ENCODE results near the gene FSIP1. TPM values are rescaled to one million over a fixed set of nuclear protein-coding genes. Genes with fewer than 3 reads are reported as not detected.

Gene FSIP1
- total RNA-seq, 2 experiments from 2014 or later = 0.22 to 0.34 TPM

DNA sequence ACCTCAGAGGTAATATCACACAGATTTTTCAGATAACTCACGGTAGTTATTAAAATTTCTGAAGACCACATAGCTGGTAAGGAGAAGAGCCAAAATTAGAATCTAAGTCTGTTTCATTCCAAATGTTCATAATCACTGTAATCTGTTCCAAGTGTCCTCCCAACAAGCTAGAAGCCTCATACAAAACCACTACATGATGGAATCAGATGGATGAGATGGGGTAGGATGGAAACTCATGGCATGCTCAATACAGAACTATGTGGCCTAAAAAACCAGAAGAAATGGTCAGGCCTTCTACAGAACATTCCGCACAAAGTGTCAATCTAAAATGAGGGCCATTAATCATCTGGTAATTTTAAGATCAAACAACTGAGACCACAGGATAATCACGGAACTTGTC, 110.0 kb downstream of the FSIP1 start:
- Histone ChIP-seq H3K36me3 (ENCODE audit: insufficient read depth, low read length) (no peaks in the 10 kb centered on the region), H3K4me1 (ENCODE audit: insufficient read depth, low read length) (peaks cover 3% of the 10 kb centered on the region), H3K4me3 (ENCODE audit: low read length) (no peak overlapping the region), H3K27ac (ENCODE audit: low read depth in 1 of 2, low read length in 2 of 2) (no peak overlapping the region), H3K9me3 (ENCODE audit: control insufficient read depth in 1 of 2, insufficient read depth in 1 of 2, low read length in 2 of 2) (no peaks in the 10 kb centered on the region), H3K27me3 (ENCODE audit: control insufficient read depth in 1 of 2, insufficient read depth in 2 of 2, low read length in 2 of 2) (no peaks in the 10 kb centered on the region)
- Mint-ChIP-seq H3K9me3 (no peaks in the 10 kb centered on the region), H3K4me3 (no peak overlapping the region), H3K27ac (no peak overlapping the region), H3K4me1 (ENCODE audit: low read depth) (no peaks in the 10 kb centered on the region), H3K36me3 (ENCODE audit: low read depth) (no peaks in the 10 kb centered on the region), H3K27me3 (no peaks in the 10 kb centered on the region)
- ChIA-PET CTCF (interaction anchor here (0.8 kb wide), 1 partner anchor 8 kb away, joined by 3 read pairs; no protein-coding TSS in a partner anchor), POLR2A (no interaction called here)
- intact Hi-C loops (cut with DNase I, micrococcal nuclease) = no loop called here
- no peak for ATAC-seq (ENCODE audit: poor library complexity)
- no peak for DNase-seq
- TF ChIP-seq, protein P1, sequence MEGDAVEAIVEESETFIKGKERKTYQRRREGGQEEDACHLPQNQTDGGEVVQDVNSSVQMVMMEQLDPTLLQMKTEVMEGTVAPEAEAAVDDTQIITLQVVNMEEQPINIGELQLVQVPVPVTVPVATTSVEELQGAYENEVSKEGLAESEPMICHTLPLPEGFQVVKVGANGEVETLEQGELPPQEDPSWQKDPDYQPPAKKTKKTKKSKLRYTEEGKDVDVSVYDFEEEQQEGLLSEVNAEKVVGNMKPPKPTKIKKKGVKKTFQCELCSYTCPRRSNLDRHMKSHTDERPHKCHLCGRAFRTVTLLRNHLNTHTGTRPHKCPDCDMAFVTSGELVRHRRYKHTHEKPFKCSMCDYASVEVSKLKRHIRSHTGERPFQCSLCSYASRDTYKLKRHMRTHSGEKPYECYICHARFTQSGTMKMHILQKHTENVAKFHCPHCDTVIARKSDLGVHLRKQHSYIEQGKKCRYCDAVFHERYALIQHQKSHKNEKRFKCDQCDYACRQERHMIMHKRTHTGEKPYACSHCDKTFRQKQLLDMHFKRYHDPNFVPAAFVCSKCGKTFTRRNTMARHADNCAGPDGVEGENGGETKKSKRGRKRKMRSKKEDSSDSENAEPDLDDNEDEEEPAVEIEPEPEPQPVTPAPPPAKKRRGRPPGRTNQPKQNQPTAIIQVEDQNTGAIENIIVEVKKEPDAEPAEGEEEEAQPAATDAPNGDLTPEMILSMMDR (IDR thresholded peaks at IDR 0.05) = no peak

DNA sequence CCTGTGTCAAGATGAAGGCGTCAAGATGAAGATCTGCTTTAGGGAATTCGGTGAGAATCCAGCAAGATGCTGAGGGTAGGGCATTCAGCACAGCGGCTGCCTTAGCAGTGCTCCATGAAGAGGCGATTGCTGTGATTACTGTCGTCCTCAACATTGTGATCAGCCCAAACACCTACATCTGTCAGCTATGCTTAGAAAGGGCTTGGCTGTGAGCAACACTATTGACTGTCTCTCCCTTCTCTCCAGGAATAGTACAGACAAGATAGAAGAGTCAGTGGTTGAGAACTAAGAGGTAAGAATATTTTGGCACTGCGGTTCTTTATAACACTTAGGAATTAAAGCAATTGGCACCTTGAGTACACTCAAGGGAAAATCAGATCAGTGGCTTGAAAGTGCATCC, 110.5 kb downstream of the FSIP1 start:
- intact Hi-C loops (cut with DNase I, micrococcal nuclease) = no loop called here
- H3K4me1 ChIP-seq (ENCODE audit: insufficient read depth, low read length) = peaks cover 3% of the 10 kb centered on the region
- Mint-ChIP-seq H3K4me3 (no peak overlapping the region), H3K27me3 (no peaks in the 10 kb centered on the region), H3K9me3 (no peaks in the 10 kb centered on the region), H3K36me3 (ENCODE audit: low read depth) (no peaks in the 10 kb centered on the region), H3K27ac (no peak overlapping the region), H3K4me1 (ENCODE audit: low read depth) (no peaks in the 10 kb centered on the region)
- ATAC-seq (ENCODE audit: poor library complexity) (no peak), DNase-seq (no peak)
- H3K27ac ChIP-seq (ENCODE audit: low read depth in 1 of 2, low read length in 2 of 2) = no peak overlapping the region
- H3K27me3 ChIP-seq (ENCODE audit: control insufficient read depth in 1 of 2, insufficient read depth in 2 of 2, low read length in 2 of 2) = no peaks in the 10 kb centered on the region
- CTCF ChIA-PET = interaction anchor here (0.8 kb wide), 1 partner anchor 8 kb away, joined by 3 read pairs; no protein-coding TSS in a partner anchor
- no peaks in the 10 kb centered on the region for H3K36me3 ChIP-seq (ENCODE audit: insufficient read depth, low read length)
- H3K9me3 ChIP-seq (ENCODE audit: control insufficient read depth in 1 of 2, insufficient read depth in 1 of 2, low read length in 2 of 2) = no peaks in the 10 kb centered on the region
- no peak overlapping the region for H3K4me3 ChIP-seq (ENCODE audit: low read length)
- TF ChIP-seq, protein P1 (IDR thresholded peaks at IDR 0.05) = no peak
- POLR2A ChIA-PET = no interaction called here

DNA sequence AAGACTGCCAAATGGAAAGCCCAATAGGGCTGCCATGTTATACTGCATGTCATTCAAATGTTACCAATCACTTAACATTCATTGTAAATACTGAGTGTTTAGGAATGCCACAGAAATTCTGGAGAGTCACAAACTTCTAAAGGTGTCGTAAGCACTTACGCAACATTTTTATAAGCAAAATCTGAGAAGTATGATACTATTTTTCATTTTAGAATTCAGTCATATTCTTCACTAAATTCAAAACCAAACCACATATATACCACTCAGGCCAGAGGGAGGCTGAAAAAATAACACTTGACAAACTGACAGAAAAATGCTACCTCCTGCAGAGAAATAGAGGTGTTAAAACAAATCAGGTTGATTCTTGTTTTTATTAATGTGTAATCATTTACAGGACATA, 112.0 kb downstream of the FSIP1 start:
- no peak overlapping the region for H3K27ac Mint-ChIP-seq
- intact Hi-C loops (cut with DNase I, micrococcal nuclease) = no loop called here
- CTCF ChIA-PET = no interaction called here

More for the DNA sequence above, 112.0 kb downstream of the FSIP1 start:
- Histone ChIP-seq H3K27ac (ENCODE audit: low read depth in 1 of 2, low read length in 2 of 2) (no peak overlapping the region), H3K4me1 (ENCODE audit: insufficient read depth, low read length) (peaks cover 7% of the 10 kb centered on the region), H3K27me3 (ENCODE audit: control insufficient read depth in 1 of 2, insufficient read depth in 2 of 2, low read length in 2 of 2) (no peaks in the 10 kb centered on the region), H3K4me3 (ENCODE audit: low read length) (no peak overlapping the region), H3K9me3 (ENCODE audit: control insufficient read depth in 1 of 2, insufficient read depth in 1 of 2, low read length in 2 of 2) (no peaks in the 10 kb centered on the region), H3K36me3 (ENCODE audit: insufficient read depth, low read length) (no peaks in the 10 kb centered on the region)
- TF ChIP-seq, protein P1 (IDR thresholded peaks at IDR 0.05) = no peak
- DNase-seq (no peak), ATAC-seq (ENCODE audit: poor library complexity) (no peak)
- Mint-ChIP-seq H3K4me1 (ENCODE audit: low read depth) (peaks cover 4% of the 10 kb centered on the region), H3K4me3 (no peak overlapping the region), H3K27me3 (no peaks in the 10 kb centered on the region), H3K36me3 (ENCODE audit: low read depth) (no peaks in the 10 kb centered on the region), H3K9me3 (no peaks in the 10 kb centered on the region)
- POLR2A ChIA-PET = no interaction called here

Data from CD4-positive, alpha-beta T cell (primary cell).